Lower leg skin (tissue), 4 donors: ENCODE measurements around the gene SPON1. TPM values are rescaled to one million over a fixed set of nuclear protein-coding genes. Genes with fewer than 3 reads are reported as not detected.

ENCODE experiments used
- DNase-seq, 2 donors: peaks; one replicate each; pipeline ENCODE4 v3.0.0-alpha.2; 2019; ENCODE audit warnings: low spot score in 2 of 2
- H3K4me3 ChIP-seq: fragments of 200-600 bp; sonication (generic); 2 replicates; pipeline ENCODE4 v1.5.1; 2017; ENCODE audit warnings: mild to moderate bottlenecking, low read depth; ENCODE audit not compliant: poor library complexity, severe bottlenecking
- POLR2A ChIP-seq, 2 donors: fragments of 450-650 bp; IDR thresholded peaks; one replicate each; pipeline ENCODE4 v1.6.1; 2016 to 2017; ENCODE audit warnings: antibody characterized with exemption in 2 of 2, mild to moderate bottlenecking in 1 of 2, moderate library complexity in 1 of 2
- WGBS, 2 donors: methylation state at CpG; one replicate each; pipeline ENCODE4 v1.1.5; 2018; 5-methylcytosine and 5-hydroxymethylcytosine counted together
- intact Hi-C: fragments of 100-400 bp; cut with DNase I; formaldehyde crosslinking; loops from one replicate; pipeline ENCODE4 v1.15.0; 2023; ENCODE audit warnings: low total_unique reads
- total RNA-seq, 4 donors: library from RNA; depleted of rRNA; stranded (reverse); fragments of >200 nt; gene quantifications; one replicate each; pipeline ENCODE4 v1.1.0, GENCODE V29; 2016
- TF ChIP-seq, protein P1 (sequence below), 3 donors: fragments of 450-650 bp; IDR thresholded peaks; one replicate each; pipeline ENCODE4 v1.5.1; 2016; ENCODE audit warnings: antibody characterized with exemption in 3 of 3, mild to moderate bottlenecking in 3 of 3, moderate library complexity in 2 of 3

The SPON1 gene
- total RNA-seq, 4 donors from 2014 or later = 3.8 to 12.3 (median 5.1) TPM

DNA sequence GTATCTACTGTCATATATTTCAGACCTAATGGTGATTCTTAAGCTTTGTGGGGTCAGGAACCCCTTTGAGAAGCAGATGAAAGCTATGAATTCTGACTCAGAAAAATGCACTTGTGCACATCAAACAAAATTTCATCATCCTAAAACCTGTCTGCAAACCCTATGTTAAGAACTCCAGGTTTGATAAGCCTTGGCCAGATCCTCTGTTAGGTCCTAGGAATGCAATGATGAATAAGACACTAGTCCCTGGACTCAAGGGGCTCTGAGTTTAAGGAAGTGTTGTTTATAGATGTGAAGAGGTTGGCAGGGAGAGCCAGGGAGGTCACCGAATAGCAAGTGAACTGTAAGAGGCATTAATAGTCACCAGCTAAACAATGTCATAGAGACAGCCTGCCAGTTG is 103.2 kb downstream of the SPON1 start:
- DNase-seq = no peak
- intact Hi-C loops = loop anchor here (1.0 kb wide), 1 partner anchor 49 kb away; no protein-coding TSS in a partner anchor
- 59 to 60% methylated on average over 1 of the region's 1 CpG for WGBS, 2 donors
- no peak overlapping the region for H3K4me3 ChIP-seq
- TF ChIP-seq, protein P1, sequence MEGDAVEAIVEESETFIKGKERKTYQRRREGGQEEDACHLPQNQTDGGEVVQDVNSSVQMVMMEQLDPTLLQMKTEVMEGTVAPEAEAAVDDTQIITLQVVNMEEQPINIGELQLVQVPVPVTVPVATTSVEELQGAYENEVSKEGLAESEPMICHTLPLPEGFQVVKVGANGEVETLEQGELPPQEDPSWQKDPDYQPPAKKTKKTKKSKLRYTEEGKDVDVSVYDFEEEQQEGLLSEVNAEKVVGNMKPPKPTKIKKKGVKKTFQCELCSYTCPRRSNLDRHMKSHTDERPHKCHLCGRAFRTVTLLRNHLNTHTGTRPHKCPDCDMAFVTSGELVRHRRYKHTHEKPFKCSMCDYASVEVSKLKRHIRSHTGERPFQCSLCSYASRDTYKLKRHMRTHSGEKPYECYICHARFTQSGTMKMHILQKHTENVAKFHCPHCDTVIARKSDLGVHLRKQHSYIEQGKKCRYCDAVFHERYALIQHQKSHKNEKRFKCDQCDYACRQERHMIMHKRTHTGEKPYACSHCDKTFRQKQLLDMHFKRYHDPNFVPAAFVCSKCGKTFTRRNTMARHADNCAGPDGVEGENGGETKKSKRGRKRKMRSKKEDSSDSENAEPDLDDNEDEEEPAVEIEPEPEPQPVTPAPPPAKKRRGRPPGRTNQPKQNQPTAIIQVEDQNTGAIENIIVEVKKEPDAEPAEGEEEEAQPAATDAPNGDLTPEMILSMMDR (IDR thresholded peaks at IDR 0.05) = no peak

DNA sequence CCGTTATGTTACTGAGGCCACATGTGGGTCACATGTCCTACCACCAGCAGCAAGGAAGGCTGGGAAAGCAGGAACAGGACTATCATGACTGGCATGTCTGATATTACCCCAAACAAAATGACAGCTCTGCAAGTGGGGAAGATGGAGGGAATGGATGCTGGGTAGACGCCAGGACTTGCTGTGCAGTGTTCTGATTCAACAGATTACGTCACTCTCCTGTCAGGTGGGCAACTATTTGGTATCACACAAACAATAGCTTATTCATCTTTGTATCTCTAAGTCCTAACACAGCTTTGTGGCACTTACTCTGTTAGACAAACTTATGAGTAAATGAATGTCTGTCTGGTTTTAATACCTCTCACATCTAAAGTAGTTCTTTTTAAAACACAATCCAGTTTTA is 105.2 kb downstream of the SPON1 start:
- H3K4me3 ChIP-seq = no peak overlapping the region
- WGBS, 2 donors = 65 to 81% methylated on average over 3 of the region's 3 CpGs
- no peak for TF ChIP-seq POLR2A (IDR thresholded peaks at IDR 0.05)
- TF ChIP-seq, protein P1 (IDR thresholded peaks at IDR 0.05) = no peak
- intact Hi-C loops = no loop called here
- DNase-seq = no peak

DNA sequence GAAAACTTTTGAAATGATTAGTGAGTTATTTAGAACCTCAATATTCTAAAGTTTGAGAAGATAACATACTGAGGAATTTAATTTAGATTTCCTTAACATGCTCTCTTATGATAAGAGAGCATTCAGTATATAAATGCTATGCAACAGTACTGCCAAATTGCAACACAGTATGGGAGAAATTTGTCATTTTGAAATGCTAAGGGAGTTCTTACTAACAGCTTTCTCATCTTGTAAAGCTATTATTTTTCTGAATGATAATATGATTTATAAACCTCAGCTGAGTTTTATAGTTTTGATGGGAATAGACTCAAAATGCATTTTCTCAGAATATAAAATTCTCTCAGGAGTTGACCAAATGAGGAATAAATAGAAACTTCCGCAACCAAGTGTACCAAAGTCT is 108.4 kb downstream of the SPON1 start:
- no peak overlapping the region for H3K4me3 ChIP-seq
- no peak for DNase-seq
- no peak for TF ChIP-seq POLR2A (IDR thresholded peaks at IDR 0.05)
- TF ChIP-seq, protein P1 (IDR thresholded peaks at IDR 0.05) = no peak
- WGBS, 2 donors = 91 to 100% methylated on average over 1 of the region's 1 CpG
- intact Hi-C loops = no loop called here

DNA sequence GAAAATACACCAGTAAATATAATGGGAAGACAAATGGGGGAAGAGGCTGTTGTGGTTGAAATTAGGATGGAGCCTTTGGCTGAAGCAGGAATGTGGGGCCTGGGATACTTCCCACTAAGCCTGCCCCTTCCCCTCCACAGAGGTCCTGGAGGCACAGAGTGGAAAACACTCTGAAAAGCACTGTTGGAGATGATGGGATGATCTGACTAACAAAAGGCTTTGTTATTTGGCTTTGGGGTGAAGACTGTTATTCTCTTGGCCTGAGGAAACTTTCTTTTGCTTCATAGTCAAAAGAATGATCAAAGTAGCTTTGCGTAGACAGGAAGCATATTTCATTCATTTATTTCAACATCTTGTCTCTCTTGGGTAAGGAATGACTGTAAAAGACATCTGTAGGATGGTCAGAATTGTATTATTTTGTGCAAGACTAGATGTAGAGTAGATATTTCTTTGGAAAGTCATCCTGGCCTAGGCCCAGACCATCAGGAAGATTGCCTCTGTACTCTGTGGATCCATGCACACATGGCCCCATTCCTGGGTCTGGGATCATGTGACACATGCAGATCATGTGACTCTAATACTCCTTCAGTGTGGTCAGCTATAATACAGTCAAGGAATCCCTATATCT is 111.4 kb downstream of the SPON1 start:
- intact Hi-C loops = no loop called here
- peak; percentile 50 to 87 for DNase-seq

DNA sequence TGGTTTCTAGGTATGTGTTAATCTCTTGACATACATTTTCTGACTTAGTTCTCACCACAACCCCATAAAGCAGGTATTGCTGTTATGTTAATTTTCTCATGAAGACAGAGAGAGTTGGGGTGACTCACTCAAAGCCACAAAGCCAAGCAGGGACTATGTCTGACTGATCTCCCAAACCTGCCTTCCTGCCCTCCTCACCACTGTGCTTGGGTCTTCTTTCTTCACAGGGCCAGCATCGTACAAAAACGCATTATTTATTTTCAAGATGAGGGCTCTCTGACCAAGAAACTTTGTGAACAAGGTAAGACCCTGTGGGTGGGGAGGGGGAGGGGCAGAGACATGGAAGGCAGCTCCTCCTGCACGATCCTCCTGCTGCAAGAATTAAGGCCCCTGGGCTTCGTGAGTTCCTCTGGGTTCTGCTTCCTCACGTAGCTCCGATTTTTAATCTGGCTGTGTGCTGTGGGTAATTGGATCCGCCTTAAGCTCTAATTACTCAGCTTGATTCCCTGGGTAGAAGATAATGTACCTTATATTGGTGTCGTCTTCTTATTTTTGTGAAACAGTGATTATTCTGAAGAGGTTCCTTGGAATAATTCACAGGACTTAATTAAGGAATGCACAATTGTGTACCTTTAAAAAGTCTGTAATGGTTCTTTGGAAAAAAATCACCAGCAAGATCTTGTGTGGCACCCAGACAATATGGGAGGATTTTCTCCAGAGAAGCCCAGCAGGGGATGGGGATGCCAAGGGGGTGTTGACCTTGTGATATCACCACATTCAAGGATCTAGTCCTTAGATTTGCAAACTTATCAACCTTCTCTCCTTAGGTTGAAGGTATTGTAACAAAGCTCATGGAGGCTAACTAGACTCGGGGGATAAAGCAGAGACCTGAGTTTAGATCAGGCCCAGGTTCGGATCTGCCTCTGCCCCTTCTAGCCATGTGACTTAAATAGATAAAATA is 112.9 kb downstream of the SPON1 start:
- H3K4me3 ChIP-seq = no peak overlapping the region
- intact Hi-C loops = no loop called here
- no peak for TF ChIP-seq POLR2A (IDR thresholded peaks at IDR 0.05)
- TF ChIP-seq, protein P1 (IDR thresholded peaks at IDR 0.05) = no peak
- no peak for DNase-seq
- WGBS, 2 donors = 85 to 88% methylated on average over 10 of the region's 10 CpGs

More for the DNA sequence above, 111.4 kb downstream of the SPON1 start:
- no peak overlapping the region for H3K4me3 ChIP-seq
- 72 to 78% methylated on average over 1 of the region's 1 CpG for WGBS, 2 donors
- no peak for TF ChIP-seq POLR2A (IDR thresholded peaks at IDR 0.05)
- TF ChIP-seq, protein P1 (IDR thresholded peaks at IDR 0.05) = no peak
